GM21529 (cell line): ENCODE data around the gene NLGN4X.

Experiments
- ATAC-seq: cut with Tn5 transposase; IDR thresholded peaks from one replicate; pipeline ENCODE4 v1.9.1; 2021; ENCODE audit not compliant: unreplicated experiment

The NLGN4X gene

DNA sequence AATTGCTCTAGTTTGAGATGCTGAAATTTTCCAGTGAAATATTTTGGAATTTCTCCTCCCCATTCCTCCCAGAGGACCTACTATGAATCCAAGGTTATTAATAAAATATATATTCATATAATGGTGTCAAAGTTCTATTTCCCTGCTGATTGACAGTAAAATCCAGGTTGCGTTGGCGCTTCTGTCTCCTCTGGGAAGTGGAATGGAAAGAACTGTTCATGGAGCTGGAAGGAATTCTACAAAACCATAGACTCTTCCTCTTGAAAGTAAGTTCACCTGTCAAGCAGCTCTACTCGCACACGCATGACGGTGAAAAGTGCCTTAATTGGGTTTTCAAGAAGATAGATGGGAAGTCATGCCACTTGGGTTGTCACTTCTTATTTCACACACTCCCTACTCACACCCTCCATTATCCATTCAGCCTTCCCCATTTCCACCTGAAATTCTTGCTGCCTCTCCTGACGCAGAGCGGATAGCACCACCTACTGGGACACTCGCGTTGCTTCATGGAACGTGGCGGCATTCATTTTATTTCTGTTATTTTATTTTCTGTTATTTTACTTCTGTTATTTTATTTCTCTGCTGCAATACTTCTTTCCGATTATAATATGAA, 351.6 kb downstream of the NLGN4X start:
- no peak for ATAC-seq

DNA sequence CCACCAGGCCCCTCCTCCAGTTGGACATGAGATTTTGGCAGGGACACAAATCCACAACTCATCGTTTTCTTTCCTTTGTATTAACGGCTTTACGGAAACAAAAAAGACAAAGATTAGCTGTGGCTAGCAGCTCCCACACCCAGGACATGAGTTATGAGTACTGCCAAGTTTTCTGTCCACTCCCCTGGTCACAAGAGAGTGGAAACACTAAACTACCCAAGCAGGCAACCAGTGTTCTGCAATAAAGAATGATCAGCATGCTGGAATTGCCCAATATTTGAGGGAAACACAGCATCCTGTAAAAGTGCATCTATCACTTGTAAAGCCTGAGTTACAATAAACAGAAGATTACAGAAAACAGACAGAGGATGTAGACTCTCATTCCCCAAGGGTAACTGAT, 358.4 kb downstream of the NLGN4X start:
- ATAC-seq: no peak

DNA sequence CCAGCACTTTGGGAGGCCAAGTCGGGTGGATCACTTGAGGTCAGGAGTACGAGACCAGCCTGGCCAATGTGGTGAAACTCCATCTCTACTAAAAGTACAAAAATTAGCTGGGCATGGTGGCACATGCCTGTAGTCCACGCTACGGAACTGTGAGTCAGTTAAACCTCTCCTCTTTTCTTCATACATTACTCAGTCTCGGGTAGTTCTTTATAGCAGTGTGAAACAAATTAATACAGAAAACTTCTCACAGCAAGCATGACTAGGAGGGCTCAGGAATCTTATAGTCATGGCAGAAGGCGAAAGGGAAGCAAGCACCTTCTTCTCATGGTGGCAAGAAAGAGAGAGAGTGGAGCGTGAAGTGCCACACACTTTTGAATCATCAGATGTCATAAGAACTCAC, 358.9 kb downstream of the NLGN4X start:
- ATAC-seq: no peak

DNA sequence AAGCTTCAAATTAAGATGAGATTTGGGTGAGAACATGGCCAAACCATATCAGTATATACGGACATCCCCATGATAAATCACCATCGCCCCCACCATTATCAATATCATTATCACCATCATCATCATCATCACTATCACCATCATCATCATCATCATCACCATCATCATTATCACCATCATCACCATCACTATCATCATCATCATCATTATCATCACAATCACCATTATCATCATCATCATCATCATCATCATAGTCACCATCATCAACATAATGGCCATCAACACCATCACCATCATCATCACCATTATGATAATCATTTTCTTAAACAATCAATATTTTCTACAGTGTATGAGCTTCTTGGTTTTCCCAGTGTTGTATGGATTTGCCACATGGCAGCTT, 360.9 kb downstream of the NLGN4X start:
- ATAC-seq: no peak

DNA sequence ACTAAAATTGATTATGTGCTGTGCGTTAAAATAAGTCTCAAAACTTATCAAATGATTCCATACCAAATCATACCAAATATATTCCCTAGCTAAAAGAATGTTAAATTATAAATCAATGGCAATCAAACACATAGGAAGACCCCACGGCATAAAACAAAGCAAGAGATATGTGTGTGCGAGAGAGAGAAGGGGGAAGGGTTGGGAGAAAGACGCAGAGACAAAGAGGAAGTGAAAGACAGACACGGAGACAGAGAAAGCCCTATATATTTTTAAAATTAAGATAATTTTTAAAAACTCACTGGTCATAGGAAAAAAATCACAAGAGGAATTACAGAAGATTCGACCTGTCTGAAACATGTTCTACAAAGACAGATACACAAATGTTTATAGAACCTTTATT, 371.4 kb downstream of the NLGN4X start:
- no peak for ATAC-seq

DNA sequence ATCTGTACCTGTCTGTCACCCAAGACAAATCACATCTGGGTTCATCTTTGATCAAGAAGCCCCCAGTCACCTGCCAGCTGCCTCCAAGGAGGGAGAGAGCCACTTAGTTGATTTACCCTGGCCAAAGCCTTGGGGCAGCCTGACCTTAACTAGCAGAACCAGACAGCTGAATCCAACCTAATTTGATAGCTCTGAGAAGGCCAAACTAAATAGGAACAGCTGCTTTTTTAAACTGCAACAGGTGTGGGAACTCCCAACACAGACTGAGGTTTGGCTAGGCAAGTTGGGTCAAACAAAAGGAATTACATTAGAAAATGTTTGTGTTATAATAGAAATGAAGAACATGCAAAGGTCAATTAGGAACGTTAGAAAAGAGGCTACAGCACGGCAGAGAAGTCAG, 375.7 kb downstream of the NLGN4X start:
- ATAC-seq: no peak

DNA sequence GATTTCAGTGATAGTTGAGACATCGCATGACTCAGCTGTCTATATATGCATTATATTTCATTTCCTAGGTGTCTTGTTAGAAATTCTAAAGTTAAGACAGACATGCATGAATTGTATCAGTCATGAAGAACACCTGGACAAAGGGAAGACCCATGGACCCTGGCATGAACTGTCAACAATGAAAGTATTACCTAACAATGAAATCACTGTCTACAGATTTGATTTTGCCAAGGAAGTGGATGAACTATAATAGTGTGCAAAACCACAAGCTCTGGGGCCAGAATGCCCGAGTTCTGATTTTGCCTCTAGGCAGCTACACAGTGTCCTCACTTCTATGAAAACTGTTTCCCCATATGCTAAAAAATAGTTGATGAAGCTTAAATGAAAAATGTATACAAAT, 386.1 kb downstream of the NLGN4X start:
- no peak for ATAC-seq
